Omental fat pad (tissue), 4 donors: ENCODE measurements around the gene ARRDC1. TPM values are rescaled to one million over a fixed set of nuclear protein-coding genes. Genes with fewer than 3 reads are reported as not detected.

Experiments
- ATAC-seq: fragments of 150-250 bp; one replicate; pipeline ENCODE4 v1.9.1; 2016; ENCODE audit warnings: mild to moderate bottlenecking, moderate library complexity; ENCODE audit not compliant: low FRiP score
- DNase-seq: peaks from one replicate; pipeline ENCODE4 v3.0.0-alpha.2; 2019; ENCODE audit warnings: low spot score
- small RNA-seq: library from RNA; depleted of rRNA; stranded (forward); fragments of <200 nt; gene quantifications from one replicate; pipeline ENCODE3, GENCODE V24; 2016
- total RNA-seq, 4 donors: library from RNA; depleted of rRNA; stranded (reverse); fragments of >200 nt; gene quantifications; one replicate each; pipeline ENCODE4 v1.1.0, GENCODE V29; 2016
- TF ChIP-seq, protein P1 (sequence below), 3 donors: fragments of 450-650 bp; IDR thresholded peaks; one replicate each; pipeline ENCODE4 v1.5.1; 2016 to 2017; ENCODE audit warnings: antibody characterized with exemption in 3 of 3, mild to moderate bottlenecking in 3 of 3, moderate library complexity in 2 of 3

ARRDC1 gene
- total RNA-seq, 4 donors from 2014 or later = 23.4 to 39.2 (median 33.3) TPM

- DNase-seq = no peak
- peak; percentile 90 for ATAC-seq
- TF ChIP-seq, protein P1, sequence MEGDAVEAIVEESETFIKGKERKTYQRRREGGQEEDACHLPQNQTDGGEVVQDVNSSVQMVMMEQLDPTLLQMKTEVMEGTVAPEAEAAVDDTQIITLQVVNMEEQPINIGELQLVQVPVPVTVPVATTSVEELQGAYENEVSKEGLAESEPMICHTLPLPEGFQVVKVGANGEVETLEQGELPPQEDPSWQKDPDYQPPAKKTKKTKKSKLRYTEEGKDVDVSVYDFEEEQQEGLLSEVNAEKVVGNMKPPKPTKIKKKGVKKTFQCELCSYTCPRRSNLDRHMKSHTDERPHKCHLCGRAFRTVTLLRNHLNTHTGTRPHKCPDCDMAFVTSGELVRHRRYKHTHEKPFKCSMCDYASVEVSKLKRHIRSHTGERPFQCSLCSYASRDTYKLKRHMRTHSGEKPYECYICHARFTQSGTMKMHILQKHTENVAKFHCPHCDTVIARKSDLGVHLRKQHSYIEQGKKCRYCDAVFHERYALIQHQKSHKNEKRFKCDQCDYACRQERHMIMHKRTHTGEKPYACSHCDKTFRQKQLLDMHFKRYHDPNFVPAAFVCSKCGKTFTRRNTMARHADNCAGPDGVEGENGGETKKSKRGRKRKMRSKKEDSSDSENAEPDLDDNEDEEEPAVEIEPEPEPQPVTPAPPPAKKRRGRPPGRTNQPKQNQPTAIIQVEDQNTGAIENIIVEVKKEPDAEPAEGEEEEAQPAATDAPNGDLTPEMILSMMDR (IDR thresholded peaks at IDR 0.05) = no peak
Measured at GRCh38 chr9:137660144-137660543, 54.7 kb downstream of the ARRDC1 start.

GRCh38 chr9:137663584-137663983 lies 58.1 kb downstream of the ARRDC1 start:
- DNase-seq (no peak), ATAC-seq (no peak)
- TF ChIP-seq, protein P1 (IDR thresholded peaks at IDR 0.05) = no peak

DNA sequence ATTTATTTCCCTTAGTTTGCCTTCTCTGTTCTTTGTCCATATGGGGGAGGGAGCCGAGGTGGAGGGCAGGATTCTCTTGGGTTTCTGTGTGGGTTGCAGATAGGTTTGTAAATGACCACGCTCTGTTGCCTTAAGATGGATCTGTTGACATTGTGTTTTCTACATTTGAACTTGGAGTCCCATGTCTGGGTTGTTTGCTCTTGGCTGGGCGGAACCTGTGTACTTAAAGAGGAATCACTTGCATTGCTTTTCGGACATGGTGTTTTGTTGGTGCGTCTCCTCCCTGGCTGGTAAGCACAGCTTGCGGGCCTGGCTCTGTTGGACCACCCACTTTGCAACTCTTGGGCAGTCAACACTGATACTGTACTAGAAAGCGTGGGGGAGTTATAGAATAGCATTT lies 59.2 kb downstream of the ARRDC1 start:
- DNase-seq (no peak), ATAC-seq (no peak)
- TF ChIP-seq, protein P1 (IDR thresholded peaks at IDR 0.05) = no peak

Small RNAs within 50 kb of the gene (small RNA-seq; reads per million reads assigned to genes)
- not detected for gene RF00017

Other genes starting within 250 kb of the ARRDC1 start
- gene EXD3, start 182.5 kb upstream of the ARRDC1 start, total RNA-seq = 10 to 100 TPM in 3 of 4 donors, 1 to 10 TPM in 1; 8.3 to 18.3 (median 10.5) TPM
- gene NOXA1, start 182.3 kb upstream of the ARRDC1 start, total RNA-seq = 1 to 10 TPM in 3 of 4 donors, under 1 TPM in 1; 0.84 to 3.8 (median 2.1) TPM
- gene ENTPD8, start 164.3 kb upstream of the ARRDC1 start, total RNA-seq = not detected
- gene NSMF, start 146.4 kb upstream of the ARRDC1 start, total RNA-seq = 10 to 100 TPM; 29.6 to 59.9 (median 31.5) TPM
- 10 to 100 TPM in 3 of 4 donors, 1 to 10 TPM in 1; 7.1 to 23.1 (median 13.9) TPM for gene PNPLA7, start 55.3 kb upstream of the ARRDC1 start, total RNA-seq
- gene MRPL41, start 53.8 kb upstream of the ARRDC1 start, total RNA-seq = 10 to 100 TPM; 41.2 to 82.9 (median 66.6) TPM
- 10 to 100 TPM; 14.4 to 40.5 (median 29.1) TPM for gene DPH7, start 26.8 kb upstream of the ARRDC1 start, total RNA-seq
- 10 to 100 TPM in 3 of 4 donors, 1 to 10 TPM in 1; 9.5 to 22.1 (median 11.7) TPM for gene ZMYND19, start 15.2 kb upstream of the ARRDC1 start, total RNA-seq
- gene EHMT1, start 13.3 kb downstream of the ARRDC1 start, total RNA-seq = 100 to 1,000 TPM in 1 of 4 donors, 10 to 100 TPM in 3; 57.6 to 103 (median 76.8) TPM